GM21367 (cell line): Measurements from ENCODE around the gene PACSIN1.

Experiments used
- ATAC-seq: cut with Tn5 transposase; IDR thresholded peaks from one replicate; pipeline ENCODE4 v1.9.1; 2021; ENCODE audit not compliant: unreplicated experiment

The PACSIN1 gene

GRCh38 chr6:34465531-34466241, at the start of gene PACSIN1:
Gene PACSIN1 (plus strand): TSS chr6:34466076. CDS start chr6:34526306, 60,230 bp downstream.
- no peak for ATAC-seq

- no peak for ATAC-seq
Observed at GRCh38 chr6:34416877-34417371, 49.0 kb upstream of the PACSIN1 start.

GRCh38 chr6:34418367-34418766, 47.5 kb upstream of the PACSIN1 start:
- ATAC-seq, result no peak

GRCh38 chr6:34423254-34423653, 42.6 kb upstream of the PACSIN1 start:
- ATAC-seq, result no peak

- ATAC-seq, result no peak
Observed at GRCh38 chr6:34424200-34425131, 41.4 kb upstream of the PACSIN1 start.

- no peak for ATAC-seq
Observed at GRCh38 chr6:34425132-34425497, 40.8 kb upstream of the PACSIN1 start.

- ATAC-seq, result peak; percentile 69
Observed at GRCh38 chr6:34425498-34426410, 40.1 kb upstream of the PACSIN1 start, which contains the start of gene RPS10. Gene RPS10 (minus strand): TSS chr6:34426069. CDS start chr6:34425221, 848 bp downstream.

GRCh38 chr6:34435916-34436315, 30.0 kb upstream of the PACSIN1 start:
- ATAC-seq, result no peak

- ATAC-seq, result no peak
Observed at GRCh38 chr6:34436803-34437643, 28.9 kb upstream of the PACSIN1 start.

GRCh38 chr6:34437644-34437970, 28.3 kb upstream of the PACSIN1 start:
- ATAC-seq, result no peak

GRCh38 chr6:34438705-34439104, 27.2 kb upstream of the PACSIN1 start:
- ATAC-seq, result no peak

- ATAC-seq, result no peak
Observed at GRCh38 chr6:34439442-34439841, 26.4 kb upstream of the PACSIN1 start.

GRCh38 chr6:34441526-34441925, 24.4 kb upstream of the PACSIN1 start:
- no peak for ATAC-seq

- ATAC-seq, result no peak
Observed at GRCh38 chr6:34445313-34445860, 20.5 kb upstream of the PACSIN1 start.

- no peak for ATAC-seq
Observed at GRCh38 chr6:34447386-34447785, 18.5 kb upstream of the PACSIN1 start.

GRCh38 chr6:34447910-34448309, 18.0 kb upstream of the PACSIN1 start:
- ATAC-seq, result no peak

- ATAC-seq, result no peak
Observed at GRCh38 chr6:34451192-34451591, 14.7 kb upstream of the PACSIN1 start.

GRCh38 chr6:34455831-34456230, 10.0 kb upstream of the PACSIN1 start:
- no peak for ATAC-seq

GRCh38 chr6:34457382-34457741, 8.5 kb upstream of the PACSIN1 start:
- no peak for ATAC-seq
